Measurements from ENCODE around the gene GSTM3. TPM values are rescaled to one million over a fixed set of nuclear protein-coding genes. Genes with fewer than 3 reads are reported as not detected.

Gene GSTM3
- total and polyA plus RNA-seq, 2 of the 13 experiments (the other 11 are each of a cell fraction or from before 2014, with no cell fraction given), result 127 to 142 TPM

DNA sequence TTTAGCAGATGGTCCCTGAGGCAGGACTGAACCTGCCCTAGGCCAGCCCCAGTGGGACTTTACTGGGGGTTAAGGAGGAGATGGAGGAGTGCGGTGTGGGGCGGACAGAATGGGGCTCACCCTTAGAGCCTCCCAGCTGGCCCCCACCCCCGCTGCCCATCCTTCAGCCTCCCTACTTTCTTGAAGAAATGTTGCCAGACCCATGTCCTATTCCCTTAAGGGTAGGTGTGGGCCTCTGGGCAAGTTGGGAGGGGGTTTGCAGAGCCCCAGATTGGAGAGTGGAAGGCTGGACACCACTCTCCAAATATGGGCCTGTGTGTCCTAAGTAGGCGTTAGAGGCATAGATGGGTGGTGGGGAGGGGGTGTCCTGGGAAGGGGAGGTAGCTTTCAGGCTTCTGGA, 42.1 kb upstream of the GSTM3 start (continued):
- TF ChIP-seq MBD4 (IDR thresholded peaks at IDR 0.05; ENCODE audit: borderline replicate concordance, low read length), result no peak
- no peak for TF ChIP-seq SP4 (CRISPR knock-in tag; IDR thresholded peaks at IDR 0.05)
- TF ChIP-seq ZNF746 (CRISPR knock-in tag; IDR thresholded peaks at IDR 0.05), result no peak
- TF ChIP-seq HES4 (CRISPR knock-in tag; IDR thresholded peaks at IDR 0.05; ENCODE audit: borderline replicate concordance), result no peak
- TF ChIP-seq ZNF136 (CRISPR knock-in tag; IDR thresholded peaks at IDR 0.05; ENCODE audit: low read depth), result no peak
- TF ChIP-seq ZNF709 (CRISPR knock-in tag; IDR thresholded peaks at IDR 0.05), result no peak
- no peak for TF ChIP-seq STAG1 (CRISPR knock-in tag; IDR thresholded peaks at IDR 0.05)
- TF ChIP-seq HNF4A (CRISPR knock-in tag; IDR thresholded peaks at IDR 0.05), result no peak

DNA sequence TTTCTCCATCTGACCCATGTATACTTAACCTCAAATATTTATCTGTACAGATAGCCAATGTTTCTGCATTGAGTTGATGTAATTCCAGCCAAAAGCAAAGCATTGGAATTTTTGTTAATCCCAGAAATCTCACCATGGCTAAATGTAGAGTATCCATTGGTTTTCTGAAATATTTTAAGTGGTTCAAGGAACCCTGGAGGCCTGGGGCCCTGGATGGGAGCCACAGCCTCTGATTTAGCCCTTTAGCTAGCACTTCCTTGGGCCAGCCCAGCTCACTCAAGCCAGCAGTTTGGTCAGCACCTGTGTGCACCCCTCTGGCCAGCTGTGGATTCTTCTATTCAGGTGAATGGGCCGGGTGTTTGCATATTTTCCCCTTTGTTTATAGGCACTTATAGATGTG, 41.7 kb upstream of the GSTM3 start:
- Histone ChIP-seq H3K36me3 (replicated peaks in 1 of 2; ENCODE audit: control insufficient read depth in 1 of 2, insufficient read depth in 2 of 2, low read length in 2 of 2) (no peaks in the 10 kb centered on the region), H3K27ac (ENCODE audit: extremely low read length, insufficient read depth, low read length) (no peak overlapping the region), H3K27me3 (ENCODE audit: control insufficient read depth in 1 of 2, insufficient read depth in 2 of 2, low read length in 2 of 2) (peaks cover 0 to 3% of the 10 kb centered on the region in 2 experiments; a peak in 3 of 5 replicates), H3K9ac (ENCODE audit: insufficient read depth, low read depth, low read length) (no peak overlapping the region), H3K9me3 (ENCODE audit: low read length) (peaks cover 8% of the 10 kb centered on the region), H4K20me1 (ENCODE audit: insufficient read depth, low read length) (no peaks in the 10 kb centered on the region), H3K4me3 (replicated peaks in 1 of 3; ENCODE audit: insufficient read depth in 1 of 3, low read depth in 2 of 3, low read length in 3 of 3) (no peak overlapping the region), H3K4me1 (ENCODE audit: insufficient read depth, low read length) (peaks cover 15% of the 10 kb centered on the region), H2AFZ (ENCODE audit: low read length) (no peak overlapping the region), H3K79me2 (ENCODE audit: insufficient read depth, low read length) (no peaks in the 10 kb centered on the region), H3K4me2 (ENCODE audit: low read depth, low read length) (no peak overlapping the region)
- POLR2A ChIA-PET, result no interaction called here
- no peak for DNase-seq (ENCODE audit: low spot score)
- TF ChIP-seq ZNF670 (CRISPR knock-in tag; IDR thresholded peaks at IDR 0.05; ENCODE audit: borderline replicate concordance), result no peak
- no peak for TF ChIP-seq SMAD3 (CRISPR knock-in tag; IDR thresholded peaks at IDR 0.05)
- TF ChIP-seq, protein P1, sequence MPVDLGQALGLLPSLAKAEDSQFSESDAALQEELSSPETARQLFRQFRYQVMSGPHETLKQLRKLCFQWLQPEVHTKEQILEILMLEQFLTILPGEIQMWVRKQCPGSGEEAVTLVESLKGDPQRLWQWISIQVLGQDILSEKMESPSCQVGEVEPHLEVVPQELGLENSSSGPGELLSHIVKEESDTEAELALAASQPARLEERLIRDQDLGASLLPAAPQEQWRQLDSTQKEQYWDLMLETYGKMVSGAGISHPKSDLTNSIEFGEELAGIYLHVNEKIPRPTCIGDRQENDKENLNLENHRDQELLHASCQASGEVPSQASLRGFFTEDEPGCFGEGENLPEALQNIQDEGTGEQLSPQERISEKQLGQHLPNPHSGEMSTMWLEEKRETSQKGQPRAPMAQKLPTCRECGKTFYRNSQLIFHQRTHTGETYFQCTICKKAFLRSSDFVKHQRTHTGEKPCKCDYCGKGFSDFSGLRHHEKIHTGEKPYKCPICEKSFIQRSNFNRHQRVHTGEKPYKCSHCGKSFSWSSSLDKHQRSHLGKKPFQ (CRISPR knock-in tag; IDR thresholded peaks at IDR 0.05; ENCODE audit: insufficient replicate concordance), result no peak
- no peak for TF ChIP-seq ZNF34 (CRISPR knock-in tag; IDR thresholded peaks at IDR 0.05; ENCODE audit: borderline replicate concordance)
- no peak for TF ChIP-seq SIN3B (IDR thresholded peaks at IDR 0.05; ENCODE audit: low read length)
- TF ChIP-seq, protein P2, sequence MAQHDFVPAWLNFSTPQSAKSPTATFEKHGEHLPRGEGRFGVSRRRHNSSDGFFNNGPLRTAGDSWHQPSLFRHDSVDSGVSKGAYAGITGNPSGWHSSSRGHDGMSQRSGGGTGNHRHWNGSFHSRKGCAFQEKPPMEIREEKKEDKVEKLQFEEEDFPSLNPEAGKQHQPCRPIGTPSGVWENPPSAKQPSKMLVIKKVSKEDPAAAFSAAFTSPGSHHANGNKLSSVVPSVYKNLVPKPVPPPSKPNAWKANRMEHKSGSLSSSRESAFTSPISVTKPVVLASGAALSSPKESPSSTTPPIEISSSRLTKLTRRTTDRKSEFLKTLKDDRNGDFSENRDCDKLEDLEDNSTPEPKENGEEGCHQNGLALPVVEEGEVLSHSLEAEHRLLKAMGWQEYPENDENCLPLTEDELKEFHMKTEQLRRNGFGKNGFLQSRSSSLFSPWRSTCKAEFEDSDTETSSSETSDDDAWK (CRISPR knock-in tag; IDR thresholded peaks at IDR 0.05), result no peak
- TF ChIP-seq HIVEP1 (CRISPR knock-in tag; IDR thresholded peaks at IDR 0.05), result no peak
- no peak for TF ChIP-seq ZNF577 (CRISPR knock-in tag; IDR thresholded peaks at IDR 0.05; ENCODE audit: borderline replicate concordance, low read depth)
- no peak for TF ChIP-seq CBX2 (IDR thresholded peaks at IDR 0.05; ENCODE audit: low read depth, low read length)
- no peak for TF ChIP-seq CBX2 (CRISPR knock-in tag; IDR thresholded peaks at IDR 0.05; ENCODE audit: low read depth)
- CTCF ChIA-PET (ENCODE audit: low intra/inter-chr PET ratio, low total read pairs), result no interaction called here
- intact Hi-C loops (cut with micrococcal nuclease; ENCODE audit: unreplicated experiment) (no loop called here), in situ Hi-C loops (cut with HindIII; ENCODE audit: extremely low pct_ligation_motif_present, low pct_unique_long_range_greater_than_20kb) (no loop called here)
- ATAC-seq, result no peak
- no TSS peak for BruUV-seq (replicated peaks)
- WGBS (ENCODE audit: low lambda C conversion rate), result 0% methylated on average over 1 of the region's 1 CpG
- FAIRE-seq, result no peak

Measured in HepG2 (cell line).